SHP77 (cell line): ENCODE measurements around the gene CCDC194.

ENCODE experiments used
- DNase-seq, 2 experiments: peaks; one replicate each; lab custom pipeline; 2025; lab: John Stamatoyannopoulos, UW

The CCDC194 gene

GRCh38 chr19:17406046-17406886 is 12.3 kb upstream of the CCDC194 start:
- DNase-seq, result no peak

DNA sequence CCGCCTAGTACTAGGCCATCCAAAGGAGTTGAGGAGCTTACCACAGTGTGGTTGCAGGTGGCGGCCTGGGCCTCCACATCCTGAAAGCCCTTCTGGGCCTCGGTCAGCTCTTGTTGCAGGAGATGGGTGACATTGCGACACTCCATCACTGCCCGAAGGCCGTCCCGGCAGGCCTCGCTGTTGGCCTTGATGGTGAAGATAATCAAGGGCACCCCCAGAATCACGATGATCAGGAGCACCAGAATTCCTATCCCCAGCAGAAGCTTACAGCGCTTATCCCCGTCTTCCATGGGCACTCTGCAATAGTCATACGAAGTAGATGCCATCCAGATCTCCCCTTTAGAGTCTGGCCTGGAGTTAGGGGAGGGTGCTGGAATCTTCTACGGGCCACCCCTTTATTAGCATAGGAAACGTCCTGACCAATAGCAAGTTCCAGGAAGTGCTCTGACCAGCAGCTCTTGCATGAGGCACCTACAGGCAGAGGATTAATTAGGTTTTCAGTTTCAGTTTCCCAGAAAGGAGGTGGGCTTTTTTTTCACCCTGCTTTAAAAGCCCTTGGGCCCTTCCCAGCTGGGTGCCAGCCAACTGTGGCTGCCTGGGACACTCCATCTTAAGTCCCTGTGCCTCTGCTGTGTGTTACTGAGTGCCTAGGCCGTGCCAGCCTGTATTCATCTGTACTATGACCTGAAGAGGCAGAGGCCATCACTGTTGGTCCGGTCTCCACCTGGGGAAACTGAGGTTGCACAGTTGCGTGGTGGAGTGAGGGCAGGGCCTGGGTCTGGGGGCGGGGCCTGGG is 11.5 kb upstream of the CCDC194 start, which contains the start of gene BST2:
TSS of gene BST2 (minus strand) at position 381 of the 796 bp plus-strand sequence. CDS start at position 326, 55 bp downstream.
- DNase-seq, result peak; percentile 61 to 76

DNA sequence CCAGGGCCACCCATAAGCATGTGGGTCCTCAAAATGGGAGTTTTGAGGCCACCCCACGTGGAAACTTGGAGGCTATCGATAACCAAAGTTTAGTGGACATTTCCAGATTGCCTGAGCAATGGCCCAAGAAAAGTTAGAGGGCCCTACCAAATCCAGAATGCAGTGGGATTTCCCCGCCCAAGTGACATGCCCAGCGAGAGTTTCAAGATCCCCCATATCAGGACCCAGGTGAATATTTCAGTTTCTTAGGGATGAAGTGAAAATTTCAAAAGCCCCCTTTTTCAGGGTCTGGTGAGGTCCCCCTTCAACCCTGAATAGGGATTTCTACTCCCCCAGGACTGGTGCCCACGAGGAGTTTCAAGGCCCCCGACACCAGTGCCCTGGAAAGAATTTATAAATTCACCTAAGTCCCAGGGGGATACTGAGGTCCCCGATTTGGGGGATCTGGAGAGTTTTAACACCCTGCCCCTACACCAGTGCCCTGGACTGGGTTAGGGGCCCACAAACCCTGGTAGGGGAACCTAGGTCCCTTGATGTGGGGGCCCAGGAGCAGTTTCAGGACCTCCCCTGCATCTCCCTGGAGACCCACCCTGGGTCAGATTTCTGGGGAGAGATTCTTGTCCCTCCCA is 10.7 kb upstream of the CCDC194 start:
- no peak for DNase-seq

DNA sequence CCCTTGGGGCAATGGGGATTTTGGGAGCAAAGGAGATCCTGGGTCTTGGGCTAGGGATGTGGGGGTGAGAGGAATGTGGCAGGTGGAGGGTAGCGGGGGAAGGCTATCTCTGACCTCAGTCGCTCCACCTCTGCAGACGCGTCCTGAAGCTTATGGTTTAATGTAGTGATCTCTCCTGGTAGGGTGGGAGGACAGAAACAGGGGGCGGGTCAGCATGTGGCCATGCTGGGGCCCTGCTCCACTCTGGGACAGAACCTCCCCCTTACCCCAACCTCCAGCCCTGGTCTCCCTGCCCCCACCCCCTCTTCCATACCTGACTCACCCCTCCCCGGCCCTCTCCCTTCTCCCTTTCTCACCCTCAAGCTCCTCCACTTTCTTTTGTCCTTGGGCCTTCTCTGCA is 10.0 kb upstream of the CCDC194 start:
- DNase-seq, result no peak

DNA sequence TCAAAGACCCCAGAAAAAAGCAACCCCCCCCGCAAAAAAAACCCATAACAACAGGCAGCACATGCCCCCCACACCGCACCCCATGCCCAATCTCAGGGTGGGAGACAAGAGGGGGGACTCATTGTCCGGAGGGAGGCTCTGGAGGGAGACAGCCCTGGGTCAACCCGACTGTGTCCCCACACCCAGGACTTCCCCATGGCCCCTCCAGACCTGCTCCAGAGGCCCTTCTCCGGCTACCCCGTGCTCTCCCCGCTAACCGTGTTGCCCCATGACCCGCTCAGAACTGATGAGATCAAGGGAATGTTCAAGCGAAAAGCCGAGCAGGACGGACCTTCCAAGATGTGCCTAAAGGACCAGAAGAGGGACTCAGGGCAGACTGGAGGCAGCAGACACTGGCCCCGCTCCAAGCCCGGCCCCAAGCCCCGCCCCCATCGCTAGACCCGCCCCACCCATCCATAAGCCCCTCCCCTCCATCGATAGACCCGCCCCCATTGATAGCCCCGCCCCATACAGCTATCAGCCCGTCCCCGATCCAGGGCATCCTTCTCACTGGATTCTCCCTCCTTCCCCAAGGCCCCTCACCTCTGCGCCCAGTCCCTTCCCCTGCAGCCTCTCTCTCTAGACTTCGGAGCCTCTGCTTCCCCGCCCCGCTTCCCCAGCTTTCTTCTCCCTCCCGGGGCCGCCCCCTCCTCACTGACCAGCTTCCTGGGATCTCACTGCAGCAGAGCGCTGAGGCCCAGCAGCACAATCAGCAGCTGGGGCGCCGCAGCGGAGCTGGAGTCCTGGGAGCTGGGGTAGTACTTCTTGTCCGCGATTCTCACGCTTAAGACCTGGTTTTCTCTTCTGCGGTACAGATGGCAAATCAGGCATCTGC is 9.2 kb upstream of the CCDC194 start:
- DNase-seq, result peak; percentile 58 to 61

DNA sequence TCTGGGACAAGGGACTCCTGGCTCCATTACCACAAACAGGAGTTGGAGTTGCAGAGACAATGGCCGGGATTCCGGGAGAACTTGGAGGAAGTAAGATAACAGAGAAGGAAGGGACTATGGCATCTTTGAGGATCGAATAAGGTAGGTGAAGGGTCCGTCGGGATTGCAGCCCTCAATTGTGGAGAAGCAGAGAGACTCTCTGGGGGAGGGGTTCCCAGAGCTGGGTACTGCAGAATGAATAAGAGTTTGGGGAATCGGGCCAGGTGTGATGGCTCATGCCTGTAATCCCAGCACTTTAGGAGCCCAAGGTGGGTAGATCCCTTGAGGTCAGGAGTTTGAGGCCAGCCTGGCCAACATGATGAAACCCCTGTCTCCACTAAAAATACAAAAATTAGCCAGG is 7.6 kb upstream of the CCDC194 start:
- no peak for DNase-seq

DNA sequence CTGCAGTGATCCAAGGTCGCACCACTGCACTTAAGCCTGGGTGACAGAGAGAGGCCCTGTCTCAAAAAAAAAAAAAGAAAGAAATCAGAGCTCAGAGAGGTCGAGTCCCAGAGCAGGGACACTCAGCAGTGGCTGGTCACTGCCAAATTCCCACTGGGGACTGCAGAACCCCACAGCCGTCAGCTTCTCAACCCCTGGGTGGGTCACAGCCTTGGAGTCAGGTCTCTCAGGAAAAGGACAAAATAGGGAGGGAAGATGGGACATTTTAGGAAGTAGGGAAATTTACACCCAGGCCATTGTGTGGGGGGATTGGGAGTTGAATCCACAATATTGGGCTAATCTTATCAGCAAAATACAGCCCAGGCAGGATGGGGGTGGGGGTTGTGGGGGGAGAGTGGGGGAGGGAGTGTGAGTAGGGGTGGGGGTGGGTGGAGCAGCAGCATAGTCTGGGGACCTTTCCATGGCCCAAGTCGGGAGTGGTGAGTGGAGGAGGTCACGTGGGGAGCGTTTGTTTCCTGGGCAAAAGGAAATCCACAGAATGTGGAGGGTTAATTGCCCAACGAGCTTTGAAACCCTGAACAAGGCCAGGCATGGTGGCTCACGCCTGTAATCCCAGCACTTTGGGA is 5.0 kb upstream of the CCDC194 start:
- no peak for DNase-seq

GRCh38 chr19:17394891-17395415 is 957 bp upstream of the CCDC194 start:
- peak; percentile 52 to 66 for DNase-seq

- DNase-seq, result no peak
Measured at GRCh38 chr19:17393002-17393401, 994 bp downstream of the CCDC194 start.

DNA sequence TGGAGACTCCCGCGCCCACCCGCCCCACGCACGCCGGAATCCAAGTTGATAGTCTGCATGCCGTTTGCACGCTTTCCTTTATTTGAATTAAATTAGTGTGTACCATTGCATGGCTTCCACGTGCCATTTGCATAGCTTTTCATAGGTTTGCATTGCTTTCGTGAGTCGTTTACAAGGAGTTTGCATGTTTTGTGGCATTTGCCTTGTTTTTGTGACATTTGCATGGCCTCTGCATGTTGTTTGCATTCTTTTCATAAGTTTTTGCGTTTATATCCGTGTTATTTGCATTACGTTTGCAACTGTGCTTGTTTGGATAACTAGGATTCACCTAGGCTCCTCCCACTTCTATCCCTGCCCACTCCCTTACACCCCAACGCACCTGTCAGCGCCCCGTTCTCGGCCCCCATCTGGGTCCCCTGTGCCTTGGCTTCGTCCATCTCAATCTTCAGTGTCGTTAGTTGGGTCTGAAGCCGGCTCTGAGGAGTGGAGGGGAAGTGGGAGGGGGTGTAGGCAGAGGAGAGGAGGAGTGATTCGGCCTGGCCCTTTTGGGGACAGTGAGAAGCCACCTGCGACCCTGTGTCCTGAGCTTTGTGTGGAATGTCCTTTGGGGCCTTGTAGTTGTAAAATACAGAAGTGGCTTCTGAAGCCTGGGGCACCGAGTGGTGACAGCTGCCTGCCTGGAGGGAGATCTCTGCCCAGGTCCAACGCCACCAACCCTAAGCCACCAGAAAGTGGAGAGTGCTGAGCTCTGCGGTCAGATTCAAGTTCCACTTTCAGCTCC is 2.4 kb downstream of the CCDC194 start:
- no peak for DNase-seq

DNA sequence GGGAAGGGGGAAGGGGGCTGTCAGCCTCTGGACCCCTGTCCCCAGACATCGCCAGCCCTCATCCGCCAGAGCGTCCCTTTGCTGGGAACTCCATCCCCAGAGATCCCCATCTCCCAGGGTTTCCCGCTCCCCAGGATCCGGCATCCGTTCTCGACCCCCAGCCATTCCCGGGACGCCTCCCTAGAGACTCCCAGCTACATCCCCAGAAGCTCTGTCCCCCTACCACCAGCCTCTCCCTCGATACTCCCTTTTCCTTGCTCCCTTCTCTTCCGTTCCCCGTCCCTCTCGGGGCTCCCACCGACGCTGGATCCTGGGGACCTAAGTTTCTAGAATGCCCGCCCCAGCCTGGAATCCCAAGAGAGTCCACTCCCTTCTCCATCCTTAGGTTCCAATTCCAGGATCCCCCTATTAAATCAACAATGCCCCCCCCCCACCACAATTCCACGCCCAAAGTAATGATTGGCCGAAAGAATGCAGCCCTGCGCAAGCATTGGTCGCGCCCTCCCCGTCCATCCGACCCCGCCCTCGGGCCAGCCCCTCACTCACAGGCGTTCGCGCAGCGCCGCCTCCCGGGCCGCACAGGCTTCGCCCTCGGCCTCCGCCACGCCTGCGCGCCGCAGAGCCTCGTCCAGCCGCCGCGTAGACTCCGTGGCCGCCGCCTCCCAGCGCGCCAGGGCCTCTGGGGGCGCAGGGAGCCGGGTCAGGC is 3.2 kb downstream of the CCDC194 start:
- peak; percentile 91 to 92 for DNase-seq

- DNase-seq, result no peak
Measured at GRCh38 chr19:17389957-17390664, 3.9 kb downstream of the CCDC194 start.

DNA sequence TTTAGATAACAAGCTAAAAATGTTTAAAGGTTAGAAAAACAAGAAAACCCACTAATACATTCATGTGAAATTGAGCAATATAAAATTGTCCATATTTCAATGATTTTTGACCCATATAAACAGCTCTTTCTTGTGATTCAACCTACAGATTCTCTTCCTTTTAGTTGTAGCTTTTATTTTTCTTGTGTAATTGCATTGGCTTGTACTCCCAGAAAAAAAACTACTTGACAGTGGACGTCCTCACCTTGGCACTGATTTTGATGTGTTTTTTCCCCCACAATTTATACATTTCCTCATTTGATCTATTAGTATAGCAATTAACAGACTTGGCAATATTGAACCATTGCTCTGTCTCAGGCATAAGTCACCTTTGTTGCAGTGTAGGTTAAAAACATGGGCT is 4.7 kb downstream of the CCDC194 start:
- no peak for DNase-seq

GRCh38 chr19:17385878-17386611 is 8.0 kb downstream of the CCDC194 start:
- DNase-seq, result peak; percentile 45 to 60

GRCh38 chr19:17380426-17381138 is 13.4 kb downstream of the CCDC194 start:
- DNase-seq, result no peak

DNA sequence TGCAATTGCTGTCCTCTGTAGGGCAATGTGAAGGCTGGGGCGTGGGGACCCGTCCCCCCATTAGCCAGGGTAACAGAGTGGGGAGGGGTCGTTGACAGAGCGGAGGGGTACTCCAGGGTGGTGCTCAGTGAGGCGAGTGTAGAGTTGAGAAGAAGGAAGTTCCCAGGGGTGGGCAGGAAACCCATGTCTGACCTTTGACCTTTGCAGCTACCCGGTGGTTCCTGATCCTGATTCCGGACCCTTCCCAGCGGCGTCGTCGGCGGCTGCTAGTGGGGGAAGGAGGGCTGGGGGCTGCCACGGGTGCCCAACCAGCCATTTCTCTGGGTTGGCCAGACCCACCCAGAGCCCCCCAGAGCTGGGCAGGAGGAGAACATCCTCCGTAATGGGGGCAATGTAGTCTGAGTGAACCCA is 14.8 kb downstream of the CCDC194 start:
- DNase-seq, result no peak

DNA sequence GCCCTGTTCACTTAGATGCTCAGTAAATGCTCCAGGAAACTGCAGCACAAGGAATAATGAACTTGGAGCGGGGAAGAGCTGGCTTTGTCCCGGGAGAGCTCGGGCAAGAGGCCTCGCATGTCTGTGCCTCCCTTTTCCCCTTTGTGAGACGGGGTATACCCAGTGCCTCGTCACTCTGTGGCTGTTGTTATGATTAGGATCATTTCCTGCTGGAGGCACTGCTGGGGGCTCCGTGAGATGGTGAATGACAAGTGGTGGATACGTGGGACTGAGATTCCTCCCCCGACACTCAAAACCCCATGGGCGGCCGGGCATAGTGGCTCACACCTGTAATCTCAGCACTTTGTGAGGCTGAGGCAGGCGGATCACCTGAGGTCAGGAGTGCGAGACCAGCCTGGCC is 15.7 kb downstream of the CCDC194 start:
- no peak for DNase-seq
